GM18517 (cell line): ENCODE data around the gene PKN3.
"Not testable (repeated sequence)": the region's sequence is repeated elsewhere in the genome, so short reads cannot be mapped to it uniquely, and the experiment has no call there.

Experiments used
- ATAC-seq: cut with Tn5 transposase; IDR thresholded peaks from one replicate; pipeline ENCODE4 v1.9.1; 2021; ENCODE audit warnings: mild to moderate bottlenecking, moderate library complexity; ENCODE audit not compliant: unreplicated experiment

Gene PKN3

GRCh38 chr9:128702445-128702948, at the start of gene PKN3:
TSS of gene PKN3 (plus strand) at chr9:128702503. CDS start at chr9:128702916, 413 bp downstream.
- ATAC-seq, result peak; percentile 64

- ATAC-seq, result no peak
Observed at GRCh38 chr9:128653908-128654307, 48.4 kb upstream of the PKN3 start.

GRCh38 chr9:128654481-128654880, 47.8 kb upstream of the PKN3 start:
- no peak for ATAC-seq

DNA sequence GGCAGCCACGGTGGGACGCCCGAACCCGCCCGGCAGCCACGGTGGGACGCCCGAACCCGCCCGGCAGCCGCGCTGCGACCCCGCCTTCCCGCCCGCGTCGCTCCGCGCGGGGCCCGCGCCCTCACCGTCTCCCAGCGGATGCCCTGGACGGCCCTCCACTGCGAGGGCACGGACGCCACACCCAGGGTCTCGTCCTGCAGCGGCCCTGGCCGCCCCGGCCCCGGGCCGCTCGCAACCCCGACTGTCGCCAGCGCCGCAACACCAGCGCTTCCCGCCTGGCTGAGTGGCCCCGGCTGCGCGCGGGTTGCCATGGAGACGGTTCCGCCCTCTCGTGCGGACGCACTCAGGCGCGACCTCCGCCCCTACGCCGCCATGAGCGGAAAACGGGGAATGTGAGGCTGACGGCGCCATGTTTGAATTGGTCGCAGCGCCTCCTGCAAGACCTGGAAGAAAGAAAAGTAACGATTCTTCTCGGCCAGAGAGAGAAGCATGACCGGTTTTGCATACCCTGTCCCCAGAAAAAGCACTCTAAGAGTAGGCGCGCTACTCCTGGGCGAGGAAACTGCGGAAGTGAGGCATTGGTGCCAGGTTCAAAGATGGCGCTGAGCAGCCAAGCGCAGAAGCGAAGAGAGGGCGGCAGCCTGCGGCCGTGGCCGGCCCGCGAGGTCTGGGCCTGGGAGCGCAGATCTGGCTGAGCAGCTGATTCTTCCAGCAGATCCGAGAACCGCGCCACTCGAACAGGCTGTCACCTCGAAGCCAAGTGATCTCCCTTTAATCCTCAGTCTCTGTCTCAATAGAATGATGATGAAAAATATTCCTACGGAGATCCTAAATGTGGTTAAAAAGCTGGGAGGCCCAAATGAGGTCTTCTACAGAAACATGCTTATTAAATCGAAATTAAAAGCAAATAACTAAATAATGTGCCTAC, 45.6 kb upstream of the PKN3 start, which contains the start of gene DYNC2I2:
TSS of gene DYNC2I2 (minus strand) at position 432 of the 928 bp plus-strand sequence. CDS start at position 311, 121 bp downstream.
- peak; percentile 76 for ATAC-seq

DNA sequence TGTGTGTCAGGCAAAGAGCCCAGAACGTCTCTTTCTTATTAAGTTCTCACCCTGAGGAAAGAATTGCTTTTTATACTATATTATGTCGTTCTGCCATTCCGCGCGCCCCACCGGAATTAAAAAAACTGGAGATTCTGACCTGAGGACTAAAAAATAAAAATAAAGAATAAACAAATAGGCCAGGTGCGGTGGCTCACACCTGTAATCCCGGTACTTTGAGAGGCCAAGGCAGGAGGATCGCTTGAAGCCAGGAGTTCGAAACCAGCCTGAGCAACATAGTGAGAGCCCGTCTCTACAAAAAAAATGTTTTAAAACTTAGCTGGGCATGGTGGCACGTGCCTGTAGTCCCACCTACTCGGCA, 45.0 kb upstream of the PKN3 start:
- no peak for ATAC-seq

- ATAC-seq, result no peak
Observed at GRCh38 chr9:128657796-128658195, 44.5 kb upstream of the PKN3 start.

GRCh38 chr9:128666481-128666941, 35.8 kb upstream of the PKN3 start:
- not testable (repeated sequence) for ATAC-seq

GRCh38 chr9:128669786-128670185, 32.5 kb upstream of the PKN3 start:
- no peak for ATAC-seq

GRCh38 chr9:128675382-128675781, 26.9 kb upstream of the PKN3 start:
- ATAC-seq, result no peak

- ATAC-seq, result no peak
Observed at GRCh38 chr9:128677794-128678193, 24.5 kb upstream of the PKN3 start.

DNA sequence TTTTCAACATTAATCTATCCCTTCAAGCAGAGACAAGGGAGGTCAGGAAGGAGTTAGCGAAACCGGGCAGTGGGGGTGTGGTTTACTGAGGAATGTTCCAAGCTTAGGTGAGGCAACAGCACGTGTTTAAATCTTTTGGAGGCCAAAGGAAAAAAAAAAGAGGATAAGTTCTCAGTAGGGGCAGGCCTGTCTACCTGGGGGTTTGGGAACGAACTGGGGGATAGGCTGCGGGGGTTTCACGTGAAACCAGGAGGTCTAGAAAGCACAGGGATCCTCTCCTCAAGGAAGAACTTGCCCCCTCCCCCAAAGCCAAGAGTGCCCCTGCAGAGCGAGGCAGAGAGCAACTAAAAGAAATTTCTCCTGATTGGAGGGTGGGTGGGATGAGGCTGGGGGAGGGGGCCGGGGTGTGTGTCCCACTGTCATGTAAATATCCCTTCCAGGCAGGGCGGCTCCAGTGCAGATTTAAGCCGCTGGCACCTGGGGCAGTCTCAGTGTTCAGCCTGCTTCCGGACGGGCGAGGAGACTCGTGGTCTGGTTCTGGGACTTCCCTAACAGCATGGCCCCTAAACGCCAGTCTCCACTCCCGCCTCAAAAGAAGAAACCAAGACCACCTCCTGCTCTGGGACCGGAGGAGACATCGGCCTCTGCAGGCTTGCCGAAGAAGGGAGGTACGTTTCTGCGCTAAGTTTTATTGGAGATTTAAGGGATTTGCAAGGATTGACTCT, 18.8 kb upstream of the PKN3 start:
- no peak for ATAC-seq

DNA sequence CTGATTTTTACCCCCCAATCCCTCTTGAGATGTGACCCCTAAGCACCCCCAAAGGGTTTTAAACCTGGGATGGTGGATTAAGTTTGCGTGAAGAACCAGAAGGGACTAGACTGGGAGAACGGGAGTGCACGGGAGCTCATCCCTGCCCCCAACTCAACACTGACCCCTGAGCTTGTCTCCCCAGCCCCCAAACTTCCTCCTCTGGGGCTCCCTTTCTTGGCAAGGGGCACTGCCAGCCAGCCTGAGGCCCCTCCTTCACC, 18.3 kb upstream of the PKN3 start:
- peak; percentile 4 for ATAC-seq

DNA sequence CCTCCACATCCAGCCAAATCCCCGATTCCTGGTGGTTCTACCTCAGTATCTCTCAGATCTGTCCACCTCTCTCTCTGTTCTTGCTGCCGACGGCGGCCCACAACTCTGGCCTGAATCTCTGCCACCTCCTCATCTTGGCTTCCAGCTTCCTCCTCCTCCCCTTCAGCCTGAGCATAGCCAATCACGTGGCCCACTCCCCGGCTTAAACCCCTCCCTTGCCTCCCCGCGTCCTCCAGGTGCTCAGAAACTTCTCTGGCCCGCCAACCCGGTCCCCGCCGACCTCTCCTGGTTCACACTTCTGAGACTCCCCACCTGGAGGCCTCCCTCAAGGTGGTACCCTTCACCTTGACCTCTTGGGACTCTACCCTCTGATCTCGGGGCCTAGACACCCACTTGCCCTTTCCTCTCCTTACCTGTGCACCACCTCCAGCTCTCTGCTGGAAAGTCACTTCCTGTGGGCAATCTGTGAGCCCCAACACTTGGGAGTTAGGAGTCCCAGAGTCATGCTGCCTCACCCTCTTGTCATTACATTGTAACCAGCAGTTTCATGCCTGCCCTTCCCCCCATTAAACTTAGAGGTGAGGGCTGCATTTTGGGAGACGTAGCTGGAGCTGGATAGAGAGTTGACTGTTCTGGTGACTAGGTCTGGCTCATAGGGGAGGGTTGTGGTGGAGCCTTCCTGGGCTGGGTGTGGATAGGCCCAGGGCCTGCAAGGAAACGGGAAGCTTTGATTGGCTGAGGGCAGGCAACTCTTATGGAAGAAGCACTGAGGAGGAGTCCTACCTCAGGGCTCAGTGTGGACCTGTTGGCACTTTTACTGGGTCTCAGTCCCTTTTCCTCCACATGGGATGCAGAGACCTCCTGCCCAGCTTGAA, 17.7 kb upstream of the PKN3 start:
- peak; percentile 42 for ATAC-seq

DNA sequence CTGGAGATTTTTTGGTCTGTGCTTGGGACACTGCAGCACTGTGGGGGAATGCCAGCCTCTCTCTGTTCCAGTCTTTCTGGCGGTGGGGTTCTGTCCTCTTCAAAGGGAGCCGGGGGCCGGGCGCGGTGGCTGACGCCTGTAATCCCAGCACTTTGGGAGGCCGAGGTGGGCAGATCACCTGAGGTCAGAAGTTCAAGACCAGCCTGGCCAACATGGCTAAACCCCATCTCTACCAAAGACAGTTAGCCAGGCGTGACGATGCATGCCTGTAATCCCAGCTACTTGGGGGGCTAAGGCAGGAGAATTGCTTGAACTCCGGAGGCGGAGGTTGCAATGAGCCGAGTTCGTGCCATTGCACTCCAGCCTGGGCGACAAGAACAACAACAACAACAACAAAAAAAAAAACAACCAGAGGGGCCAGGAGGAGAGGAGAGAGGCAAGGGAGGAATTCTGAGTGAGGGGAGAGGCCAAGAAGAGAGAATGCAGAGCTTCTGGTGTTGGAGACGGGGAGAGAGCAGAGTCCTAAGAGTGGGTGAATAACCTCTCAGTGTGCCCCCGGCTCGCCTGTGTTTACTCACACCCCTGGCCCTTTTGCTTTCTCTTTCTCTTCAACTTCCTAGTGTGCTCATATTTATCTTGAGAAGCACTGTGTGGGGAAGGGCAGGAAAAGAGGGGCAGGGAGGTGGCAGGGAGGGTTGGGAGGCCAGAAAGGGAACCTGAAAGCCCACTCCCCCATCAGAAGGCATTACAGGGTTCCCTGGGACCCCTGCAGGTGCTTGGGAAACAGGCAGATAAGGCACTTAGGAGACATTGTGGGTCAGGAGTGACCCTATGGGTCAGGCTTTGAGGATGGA, 16.4 kb upstream of the PKN3 start:
- no peak for ATAC-seq

DNA sequence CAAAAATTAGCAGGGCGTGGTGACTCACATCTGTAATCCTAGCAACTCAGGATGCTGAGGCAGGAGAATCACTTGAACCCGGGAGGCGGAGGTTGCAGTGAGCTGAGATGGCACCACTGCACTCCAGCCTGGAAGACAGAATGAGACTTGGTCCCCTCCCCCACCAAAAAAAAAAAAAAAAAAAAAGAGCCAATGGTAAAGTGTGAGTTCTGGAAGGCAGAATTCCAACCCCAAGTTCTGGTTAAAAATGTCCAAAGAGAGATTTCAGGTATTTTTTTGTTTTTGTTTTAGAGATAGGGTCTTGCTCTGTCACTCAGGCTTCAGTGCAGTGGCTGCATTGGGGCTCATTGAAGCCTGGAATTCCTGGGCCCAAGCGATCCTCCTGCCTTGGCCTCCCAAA, 14.8 kb upstream of the PKN3 start:
- ATAC-seq, result no peak

GRCh38 chr9:128688501-128689292, 13.6 kb upstream of the PKN3 start, which contains the start of gene SET:
TSS of gene SET (plus strand) at chr9:128689222. CDS start at chr9:128689583, 361 bp downstream.
- ATAC-seq, result peak; percentile 49

GRCh38 chr9:128689293-128689774, 13.0 kb upstream of the PKN3 start:
- peak; percentile 1 for ATAC-seq

GRCh38 chr9:128689820-128690683, 12.3 kb upstream of the PKN3 start:
- no peak for ATAC-seq
